ENCODE data around the gene MMAB.
"Not testable (repeated sequence)": the region's sequence is repeated elsewhere in the genome, so short reads cannot be mapped to it uniquely, and the experiment has no call there.

Gene MMAB

GRCh38 chr12:109602132-109602531, 28.8 kb upstream of the MMAB start:
- DNase-seq (ENCODE audit: low read depth in 2 of 2) = not testable (repeated sequence)

GRCh38 chr12:109601557-109601956, 28.3 kb upstream of the MMAB start:
- no peak for DNase-seq (ENCODE audit: low read depth in 2 of 2)

GRCh38 chr12:109600995-109601394, 27.7 kb upstream of the MMAB start:
- DNase-seq (ENCODE audit: low read depth in 2 of 2) = no peak

- DNase-seq (ENCODE audit: low read depth in 2 of 2) = no peak
These were observed 27.2 kb upstream of the MMAB start for GRCh38 chr12:109600481-109600880.

GRCh38 chr12:109599087-109599486, 25.8 kb upstream of the MMAB start:
- DNase-seq (ENCODE audit: low read depth in 2 of 2) = no peak

- no peak for DNase-seq (ENCODE audit: low read depth in 2 of 2)
These were observed 25.1 kb upstream of the MMAB start for GRCh38 chr12:109598428-109598854.

GRCh38 chr12:109597795-109598427, 24.6 kb upstream of the MMAB start:
- DNase-seq (ENCODE audit: low read depth in 2 of 2) = peak; percentile 60

GRCh38 chr12:109597414-109597794, 24.1 kb upstream of the MMAB start:
- DNase-seq (ENCODE audit: low read depth in 2 of 2) = no peak

- no peak for DNase-seq (ENCODE audit: low read depth in 2 of 2)
These were observed 23.3 kb upstream of the MMAB start for GRCh38 chr12:109596418-109597244.

GRCh38 chr12:109595321-109595902, 22.1 kb upstream of the MMAB start:
- DNase-seq (ENCODE audit: low read depth in 2 of 2) = peak; percentile 19 to 28

- DNase-seq (ENCODE audit: low read depth in 2 of 2) = no peak
These were observed 21.4 kb upstream of the MMAB start for GRCh38 chr12:109594556-109595317.

GRCh38 chr12:109592905-109593272, 19.6 kb upstream of the MMAB start:
- no peak for DNase-seq (ENCODE audit: low read depth in 2 of 2)

GRCh38 chr12:109592195-109592904, 19.0 kb upstream of the MMAB start:
- DNase-seq (ENCODE audit: low read depth in 2 of 2) = no peak

GRCh38 chr12:109591041-109591440, 17.7 kb upstream of the MMAB start:
- DNase-seq (ENCODE audit: low read depth in 2 of 2) = no peak

GRCh38 chr12:109590566-109590965, 17.3 kb upstream of the MMAB start:
- DNase-seq (ENCODE audit: low read depth in 2 of 2) = no peak

GRCh38 chr12:109589691-109590245, 16.5 kb upstream of the MMAB start:
- no peak for DNase-seq (ENCODE audit: low read depth in 2 of 2)

- DNase-seq (ENCODE audit: low read depth in 2 of 2) = no peak
These were observed 15.9 kb upstream of the MMAB start for GRCh38 chr12:109589240-109589590.

GRCh38 chr12:109588461-109589239, 15.3 kb upstream of the MMAB start:
- no peak for DNase-seq (ENCODE audit: low read depth in 2 of 2)

GRCh38 chr12:109587921-109588320, 14.6 kb upstream of the MMAB start:
- no peak for DNase-seq (ENCODE audit: low read depth in 2 of 2)
